GM12801 (cell line): Measurements from ENCODE around the gene ARHGEF10L.

Source experiments
- CTCF ChIP-seq: IDR thresholded peaks from one replicate; pipeline ENCODE4 v1.5.1; 2011; ENCODE audit warnings: control low read depth; ENCODE audit not compliant: insufficient read length; ENCODE audit errors: extremely low read depth

Gene ARHGEF10L

DNA sequence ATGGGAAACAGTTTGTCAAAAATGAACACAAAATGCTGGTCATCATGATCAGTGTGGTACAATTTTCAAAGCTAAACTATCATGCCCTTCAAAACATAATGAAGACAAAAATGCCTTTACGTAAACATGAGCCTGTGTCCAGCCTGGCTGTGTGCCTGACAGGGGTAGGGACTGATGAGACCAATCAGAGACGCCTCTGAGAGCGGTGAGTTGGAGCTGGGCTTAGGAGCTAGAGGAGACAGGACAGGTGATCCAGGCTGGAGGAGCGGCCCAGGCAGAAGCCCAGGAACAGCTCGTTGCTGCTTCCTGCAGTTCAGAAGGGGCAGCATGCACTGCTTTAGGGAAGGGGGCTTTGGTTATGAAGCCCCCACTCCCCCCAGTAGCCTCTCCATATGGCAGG lies 70.0 kb downstream of the ARHGEF10L start:
- TF ChIP-seq CTCF: no peak

GRCh38 chr1:17610085-17610484 lies 70.6 kb downstream of the ARHGEF10L start:
- no peak for TF ChIP-seq CTCF

GRCh38 chr1:17610713-17611112 lies 71.2 kb downstream of the ARHGEF10L start:
- TF ChIP-seq CTCF: no peak

- TF ChIP-seq CTCF: no peak
Measured at GRCh38 chr1:17611991-17612390, 72.5 kb downstream of the ARHGEF10L start.

GRCh38 chr1:17612831-17613230 lies 73.3 kb downstream of the ARHGEF10L start:
- no peak for TF ChIP-seq CTCF

DNA sequence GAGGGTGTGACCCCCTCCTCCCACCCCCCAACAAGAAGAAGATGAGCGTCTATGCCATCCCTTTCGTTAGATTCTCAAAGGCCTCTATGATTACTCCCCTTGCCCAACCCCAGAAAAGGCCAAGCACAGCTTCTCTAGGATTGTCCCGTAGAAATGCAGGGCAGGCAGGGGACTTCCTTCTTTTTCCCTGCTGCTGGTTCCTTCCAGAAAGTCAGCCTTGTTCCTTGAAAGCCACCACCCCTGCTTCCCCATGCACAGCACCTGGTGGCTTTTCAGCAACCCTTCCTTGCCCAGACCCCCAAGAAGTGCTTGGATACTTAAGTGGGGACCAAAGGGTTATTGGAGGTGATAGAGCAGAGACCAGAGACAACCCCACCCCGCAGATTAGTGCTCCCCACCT lies 75.1 kb downstream of the ARHGEF10L start:
- no peak for TF ChIP-seq CTCF

DNA sequence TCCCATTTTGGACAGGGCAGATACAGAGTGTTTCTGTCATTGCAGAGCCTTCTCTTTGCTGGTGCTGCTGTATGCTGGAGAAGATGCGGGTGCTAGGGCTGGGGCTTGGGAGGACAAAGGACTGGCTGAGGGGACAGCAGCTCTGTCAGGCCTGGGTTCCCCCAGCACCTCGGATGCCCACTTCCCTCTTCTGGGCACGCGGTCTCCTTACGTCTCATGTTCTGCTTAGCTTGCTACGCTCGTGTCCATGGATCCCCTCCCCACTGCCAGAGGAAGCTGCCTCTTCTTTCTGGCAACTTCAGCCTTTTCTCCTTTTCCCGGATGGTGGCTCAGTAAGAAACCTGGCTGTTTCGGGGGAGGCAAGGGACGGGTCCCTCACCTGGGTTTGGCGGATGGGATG lies 75.7 kb downstream of the ARHGEF10L start:
- no peak for TF ChIP-seq CTCF

- no peak for TF ChIP-seq CTCF
Measured at GRCh38 chr1:17615959-17616358, 76.5 kb downstream of the ARHGEF10L start.
